Activated naive CD8-positive, alpha-beta T cell treated with anti-CD3 and anti-CD28 coated beads for 36 hours (primary cell): ENCODE data around the gene ZNF496. TPM values are rescaled to one million over a fixed set of nuclear protein-coding genes. Genes with fewer than 3 reads are reported as not detected.
"Not testable (repeated sequence)": the region's sequence is repeated elsewhere in the genome, so short reads cannot be mapped to it uniquely, and the experiment has no call there.

Experiments
- DNase-seq: peaks from one replicate; pipeline ENCODE4 v3.0.0; 2021
- H3K27ac Mint-ChIP-seq: one replicate; pipeline ENCODE4 v1.8.0; 2022; ENCODE audit warnings: mild to moderate bottlenecking, moderate library complexity, mixed read lengths
- H3K27me3 Mint-ChIP-seq: one replicate; pipeline ENCODE4 v1.8.0; 2022; ENCODE audit warnings: mild to moderate bottlenecking, mixed read lengths
- H3K36me3 Mint-ChIP-seq: one replicate; pipeline ENCODE4 v1.8.0; 2021; ENCODE audit warnings: mild to moderate bottlenecking, mixed read lengths
- H3K4me1 Mint-ChIP-seq: one replicate; pipeline ENCODE4 v1.8.0; 2021; ENCODE audit warnings: mixed read lengths
- H3K4me3 Mint-ChIP-seq: one replicate; pipeline ENCODE4 v1.8.0; 2022; ENCODE audit warnings: mild to moderate bottlenecking, moderate library complexity, mixed read lengths
- H3K9me3 Mint-ChIP-seq: one replicate; pipeline ENCODE4 v1.8.0; 2022; ENCODE audit warnings: mixed read lengths
- total RNA-seq, 2 experiments: library from RNA; stranded (reverse); gene quantifications; one replicate each; pipeline ENCODE4 v1.2.3, GENCODE V29; 2021

ZNF496 gene
- total RNA-seq, 2 experiments from 2014 or later = 27.2 to 30.9 TPM

DNA sequence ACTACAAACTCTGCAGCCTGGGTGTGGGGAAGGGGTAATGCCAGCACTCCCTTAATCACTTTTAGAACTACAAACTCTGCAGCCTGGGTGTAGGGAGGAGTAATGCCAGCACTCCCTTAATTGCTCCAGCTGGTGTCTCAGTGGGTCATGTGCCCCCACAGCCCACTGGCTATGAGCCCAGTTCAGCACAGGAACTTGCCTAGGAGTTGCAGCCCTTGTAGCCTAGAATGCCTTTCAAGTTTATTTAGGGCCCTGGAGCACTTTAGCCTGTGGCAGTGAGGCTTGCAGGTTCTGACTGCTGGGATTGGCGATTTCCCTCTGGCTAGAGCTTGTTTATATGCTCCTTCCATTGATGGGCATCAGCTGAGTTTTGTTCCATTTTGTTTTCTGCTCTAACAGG lies 58.7 kb downstream of the ZNF496 start:
- no peaks in the 10 kb centered on the region for H3K27me3 Mint-ChIP-seq
- H3K4me1 Mint-ChIP-seq = no peaks in the 10 kb centered on the region
- peaks cover 5% of the 10 kb centered on the region for H3K36me3 Mint-ChIP-seq
- no peak overlapping the region for H3K4me3 Mint-ChIP-seq
- no peak overlapping the region for H3K27ac Mint-ChIP-seq
- peaks cover 15% of the 10 kb centered on the region for H3K9me3 Mint-ChIP-seq
- no peak for DNase-seq

DNA sequence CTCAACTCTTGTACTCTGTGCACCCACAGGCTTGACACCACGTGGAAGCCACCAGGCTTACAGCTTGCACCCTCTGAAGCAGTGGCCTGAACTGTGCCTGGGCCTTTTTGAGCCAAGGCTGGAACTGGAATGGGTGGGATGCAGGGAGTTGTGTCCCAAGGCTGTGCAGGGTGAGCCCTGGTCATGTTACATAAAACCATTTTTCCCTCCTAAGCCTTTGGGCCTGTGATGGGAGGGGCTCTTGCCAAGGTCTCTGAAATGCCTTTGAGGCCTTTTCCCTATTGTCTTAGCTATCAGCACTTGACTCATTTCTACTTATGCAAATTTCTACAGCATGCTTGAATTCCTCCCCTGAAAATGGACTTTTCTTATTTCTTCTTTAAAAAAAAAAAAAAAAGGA lies 61.7 kb downstream of the ZNF496 start:
- peaks cover 19% of the 10 kb centered on the region for H3K9me3 Mint-ChIP-seq
- H3K36me3 Mint-ChIP-seq = peaks cover 6% of the 10 kb centered on the region
- no peak overlapping the region for H3K4me3 Mint-ChIP-seq
- no peaks in the 10 kb centered on the region for H3K4me1 Mint-ChIP-seq
- no peak for DNase-seq
- H3K27ac Mint-ChIP-seq = no peak overlapping the region
- H3K27me3 Mint-ChIP-seq = no peaks in the 10 kb centered on the region

DNA sequence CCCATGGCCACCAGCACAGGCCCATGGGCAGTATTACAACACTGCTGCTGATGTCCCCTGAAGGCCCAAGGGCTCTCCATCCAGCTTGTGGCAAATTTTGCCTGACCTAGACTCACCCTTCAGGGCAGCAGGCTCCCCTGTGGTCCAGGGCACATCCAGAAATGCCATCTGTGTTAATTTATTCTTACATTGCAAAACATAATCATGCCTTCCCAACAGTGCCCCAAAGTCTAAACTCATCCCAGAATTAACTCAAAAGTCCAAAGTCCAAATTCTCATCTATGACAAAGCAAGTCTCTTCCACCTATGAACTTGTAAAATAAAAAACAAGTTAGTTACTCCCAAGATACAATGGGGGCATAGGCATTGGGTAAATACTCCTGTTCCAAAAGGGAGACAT lies 62.5 kb downstream of the ZNF496 start:
- Mint-ChIP-seq H3K27ac (no peak overlapping the region), H3K36me3 (peaks cover 6% of the 10 kb centered on the region), H3K27me3 (no peaks in the 10 kb centered on the region), H3K9me3 (peaks cover 22% of the 10 kb centered on the region), H3K4me1 (no peaks in the 10 kb centered on the region), H3K4me3 (no peak overlapping the region)
- DNase-seq = no peak

DNA sequence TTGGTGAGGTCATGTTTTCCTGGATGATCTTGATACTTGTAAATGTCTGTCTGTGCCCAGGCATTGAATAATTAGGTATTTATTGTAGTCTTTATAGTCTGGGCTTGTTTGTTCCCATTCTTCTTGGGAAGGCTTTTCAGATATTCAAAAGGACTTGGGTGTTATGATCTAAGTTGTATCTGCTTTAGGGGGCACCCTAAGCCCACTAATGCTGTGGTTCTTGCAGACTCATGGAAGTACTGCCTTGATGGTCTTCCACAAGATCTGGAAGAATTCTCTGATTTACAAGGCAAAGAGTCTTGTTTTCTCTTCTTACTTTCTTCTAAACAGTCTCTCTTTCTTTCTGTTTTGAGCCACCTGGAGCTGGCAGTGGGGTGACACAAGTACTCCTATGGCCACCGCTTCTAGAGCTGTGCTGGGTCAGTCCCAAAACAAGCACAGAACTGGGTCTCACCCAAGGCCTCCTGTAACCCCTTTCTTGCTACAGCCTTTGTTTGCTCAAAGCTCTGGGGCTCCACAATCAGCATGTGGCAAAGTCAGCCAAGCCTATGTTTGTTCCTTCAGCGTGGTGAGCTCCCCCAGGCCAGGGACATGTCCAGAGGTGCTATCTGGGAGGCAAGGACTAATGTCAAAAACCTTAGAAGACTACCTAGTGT lies 63.1 kb downstream of the ZNF496 start:
- Mint-ChIP-seq H3K4me1 (no peaks in the 10 kb centered on the region), H3K27me3 (no peaks in the 10 kb centered on the region), H3K27ac (no peak overlapping the region), H3K4me3 (no peak overlapping the region), H3K9me3 (peaks cover 24% of the 10 kb centered on the region), H3K36me3 (peaks cover 6% of the 10 kb centered on the region)
- DNase-seq = no peak

DNA sequence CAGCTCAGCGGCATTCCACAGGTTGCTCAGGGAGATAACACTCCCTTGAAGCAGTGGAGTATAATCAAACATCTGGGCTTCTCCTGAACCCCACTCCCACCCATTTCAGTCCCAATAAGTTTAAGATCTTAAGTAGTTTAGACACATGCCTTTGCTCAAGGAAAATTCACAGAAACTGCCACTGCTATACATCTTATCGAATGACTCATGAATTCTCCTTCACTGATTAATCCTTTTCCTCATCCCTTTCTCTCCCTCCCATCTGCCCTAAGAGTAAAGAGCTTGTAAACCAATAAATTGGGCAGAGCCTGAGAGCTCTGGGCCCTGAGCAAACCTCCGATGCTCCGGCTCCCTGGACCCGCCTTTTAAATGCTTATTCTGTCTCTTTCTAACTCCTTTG lies 65.6 kb downstream of the ZNF496 start:
- Mint-ChIP-seq H3K36me3 (peaks cover 6% of the 10 kb centered on the region), H3K27me3 (no peaks in the 10 kb centered on the region), H3K4me1 (no peaks in the 10 kb centered on the region), H3K4me3 (no peak overlapping the region), H3K9me3 (peaks cover 21% of the 10 kb centered on the region), H3K27ac (no peak overlapping the region)
- no peak for DNase-seq

DNA sequence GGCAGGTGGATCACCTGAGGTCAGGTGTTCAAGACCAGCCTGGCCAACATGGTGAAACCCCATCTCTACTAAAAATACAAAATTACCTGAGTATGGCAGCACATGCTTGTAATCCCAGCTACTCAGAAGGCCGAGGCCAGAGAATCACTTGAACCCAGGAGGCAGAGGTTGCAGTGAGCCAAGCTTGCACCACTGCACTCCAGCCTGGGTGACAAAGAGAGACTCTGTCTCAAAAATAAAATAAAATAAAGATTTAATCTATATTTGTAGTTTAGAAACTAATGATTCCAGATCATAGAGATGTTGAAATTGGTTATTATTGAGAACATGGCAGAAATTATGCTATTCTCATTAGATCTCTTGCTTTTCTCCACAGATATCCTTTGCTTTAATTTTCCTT lies 75.9 kb downstream of the ZNF496 start, which contains the start of gene VN1R5:
Gene VN1R5 (plus strand): TSS at position 301 of the 400 bp plus-strand sequence.
- H3K27ac Mint-ChIP-seq, H3K4me3 Mint-ChIP-seq, H3K4me1 Mint-ChIP-seq, H3K36me3 Mint-ChIP-seq, H3K27me3 Mint-ChIP-seq, DNase-seq: not testable (repeated sequence)
- peaks cover 14% of the 10 kb centered on the region for H3K9me3 Mint-ChIP-seq

DNA sequence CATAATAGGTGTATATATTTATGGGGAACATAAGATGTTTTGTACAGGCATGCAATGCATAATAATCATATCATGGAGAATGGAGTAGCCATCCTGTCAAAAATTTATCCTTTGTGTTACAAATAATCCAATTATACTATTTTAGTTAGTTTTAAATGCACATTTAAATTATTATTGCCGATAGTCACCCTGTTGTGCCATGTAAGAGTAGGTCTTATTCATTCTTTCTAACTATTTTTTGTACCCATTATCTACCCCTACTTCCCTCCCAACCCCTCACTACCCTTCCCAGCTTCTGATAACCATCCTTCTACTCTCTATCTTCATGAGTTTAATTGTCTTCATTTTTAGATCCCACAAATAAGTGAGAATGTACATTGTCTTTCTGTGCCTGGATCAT lies 84.1 kb downstream of the ZNF496 start:
- H3K27ac Mint-ChIP-seq = no peak overlapping the region
- peaks cover 40% of the 10 kb centered on the region for H3K9me3 Mint-ChIP-seq
- peaks cover 13% of the 10 kb centered on the region for H3K36me3 Mint-ChIP-seq
- H3K27me3 Mint-ChIP-seq = no peaks in the 10 kb centered on the region
- H3K4me3 Mint-ChIP-seq = no peak overlapping the region
- no peak for DNase-seq
- no peaks in the 10 kb centered on the region for H3K4me1 Mint-ChIP-seq

Other genes with a start within 250 kb of the ZNF496 start
- 10 to 100 TPM in 1 of 2 experiments, 1 to 10 TPM in 1; 9.6 to 10.2 TPM for gene ZNF669, start 227.5 kb downstream of the ZNF496 start, total RNA-seq
- gene ZNF124, start 159.8 kb downstream of the ZNF496 start, total RNA-seq = 10 to 100 TPM; 20.7 to 21.5 TPM
- gene VN1R5, start 75.8 kb downstream of the ZNF496 start, total RNA-seq = not detected
- gene NLRP3, start 84.3 kb upstream of the ZNF496 start, total RNA-seq = 1 to 10 TPM; 8.5 to 9.1 TPM
- not detected for gene OR2B11, start 126.2 kb upstream of the ZNF496 start, total RNA-seq
- under 1 TPM in 1 of 2 experiments, not detected in 1; 0.04 TPM for gene OR2C3, start 204.6 kb upstream of the ZNF496 start, total RNA-seq
- 1 to 10 TPM; 3.1 to 3.5 TPM for gene GCSAML, start 217.3 kb upstream of the ZNF496 start, total RNA-seq